WTC11 (cell line): Measurements from ENCODE around the gene WEE1. TPM values are rescaled to one million over a fixed set of nuclear protein-coding genes. Genes with fewer than 3 reads are reported as not detected.
A peak's percentile ranks its signal among the peaks of the same experiment; 100 is the strongest.

Experiments
- ATAC-seq: fragments of 200-7000 bp; cut with Tn5 transposase; 2 replicates; pipeline ENCODE4 v1.10.0; 2021; ENCODE audit warnings: mild to moderate bottlenecking, moderate library complexity
- CTCF ChIA-PET: fragments of 300-600 bp; sonication (Branson Sonifier 250); formaldehyde crosslinking; loops from one replicate; lab custom pipeline; 2021; ENCODE audit warnings: antibody characterized with exemption; lab: Charles Lee
- POLR2A ChIA-PET: fragments of 350-600 bp; sonication (Branson Sonifier 250); formaldehyde crosslinking; loops from one replicate; lab custom pipeline; 2021; ENCODE audit warnings: antibody characterized with exemption; lab: Charles Lee
- DNase-seq: peaks from one replicate; pipeline ENCODE4 v3.0.0; 2021; ENCODE audit warnings: low spot score
- H3K27ac Mint-ChIP-seq: 2 replicates; pipeline ENCODE4 v1.8.0; 2021; ENCODE audit warnings: mixed read lengths
- H3K27me3 Mint-ChIP-seq: 2 replicates; pipeline ENCODE4 v1.8.0; 2021; ENCODE audit warnings: low read depth, mild to moderate bottlenecking, moderate library complexity, mixed read lengths
- H3K36me3 Mint-ChIP-seq: 2 replicates; pipeline ENCODE4 v1.8.0; 2021; ENCODE audit warnings: mixed read lengths
- H3K4me1 Mint-ChIP-seq: 2 replicates; pipeline ENCODE4 v1.8.0; 2022; ENCODE audit warnings: mixed read lengths
- H3K4me3 Mint-ChIP-seq: 2 replicates; pipeline ENCODE4 v1.8.0; 2021; ENCODE audit warnings: mild to moderate bottlenecking, moderate library complexity, mixed read lengths
- H3K9me3 Mint-ChIP-seq: 2 replicates; pipeline ENCODE4 v1.8.0; 2021; ENCODE audit warnings: mixed read lengths
- ATF1 ChIP-seq: sonication (generic); formaldehyde crosslinking; IDR thresholded peaks from 2 replicates; pipeline ENCODE4 v1.8.1; 2023; ENCODE audit warnings: mild to moderate bottlenecking, moderate library complexity, missing genetic modification reagents
- CREB1 ChIP-seq: sonication (generic); formaldehyde crosslinking; IDR thresholded peaks from 2 replicates; pipeline ENCODE4 v1.8.0; 2023; ENCODE audit warnings: mild to moderate bottlenecking, missing genetic modification reagents
- FOXP4 ChIP-seq: sonication (generic); formaldehyde crosslinking; IDR thresholded peaks from 2 replicates; pipeline ENCODE4 v1.8.0; 2022; ENCODE audit warnings: mild to moderate bottlenecking, missing genetic modification reagents
- GTF2I ChIP-seq: fragments of 250-450 bp; sonication (Bioruptor Pico); conservative IDR thresholded peaks from 2 replicates; pipeline ENCODE4 v1.4.0; 2021; ENCODE audit warnings: mild to moderate bottlenecking
- JAZF1 ChIP-seq: fragments of 250-450 bp; sonication (Bioruptor Pico); IDR thresholded peaks from 2 replicates; pipeline ENCODE4 v1.9.0; 2021; ENCODE audit warnings: moderate library complexity, mild to moderate bottlenecking, inconsistent platforms
- MXD4 ChIP-seq: fragments of 250-450 bp; sonication (Bioruptor Pico); IDR thresholded peaks from 2 replicates; pipeline ENCODE4 v1.8.0; 2021; ENCODE audit warnings: mild to moderate bottlenecking, moderate library complexity, borderline replicate concordance
- NR1H2 ChIP-seq: sonication (generic); formaldehyde crosslinking; IDR thresholded peaks from 2 replicates; pipeline ENCODE4 v1.9.0; 2021; ENCODE audit warnings: mild to moderate bottlenecking, moderate library complexity, missing genetic modification reagents
- PREB ChIP-seq: sonication (generic); formaldehyde crosslinking; IDR thresholded peaks from 2 replicates; pipeline ENCODE4 v1.8.1; 2022; ENCODE audit warnings: mild to moderate bottlenecking, missing genetic modification reagents, moderate library complexity, borderline replicate concordance
- SMAD3 ChIP-seq: sonication (generic); formaldehyde crosslinking; IDR thresholded peaks from 2 replicates; pipeline ENCODE4 v1.8.0; 2022; ENCODE audit warnings: missing genetic modification reagents, mild to moderate bottlenecking, borderline replicate concordance
- STAT6 ChIP-seq: sonication (generic); formaldehyde crosslinking; conservative IDR thresholded peaks from 2 replicates; pipeline ENCODE4 v1.8.1; 2023; ENCODE audit warnings: mild to moderate bottlenecking, low read depth, missing genetic modification reagents, moderate library complexity
- TCF7 ChIP-seq: sonication (generic); formaldehyde crosslinking; IDR thresholded peaks from 2 replicates; pipeline ENCODE4 v1.8.0; 2022; ENCODE audit warnings: mild to moderate bottlenecking, low read depth, missing genetic modification reagents, moderate library complexity
- ZNF219 ChIP-seq: sonication (generic); formaldehyde crosslinking; IDR thresholded peaks from 2 replicates; pipeline ENCODE4 v1.8.0; 2023; ENCODE audit warnings: missing genetic modification reagents, mild to moderate bottlenecking, borderline replicate concordance
- ZNF232 ChIP-seq: sonication (generic); formaldehyde crosslinking; IDR thresholded peaks from 2 replicates; pipeline ENCODE4 v1.8.0; 2022; ENCODE audit warnings: mild to moderate bottlenecking, missing genetic modification reagents
- ZNF263 ChIP-seq: sonication (generic); formaldehyde crosslinking; IDR thresholded peaks from 2 replicates; pipeline ENCODE4 v1.8.1; 2022; ENCODE audit warnings: low read depth, mild to moderate bottlenecking, moderate library complexity, missing genetic modification reagents
- ZNF281 ChIP-seq: sonication (generic); formaldehyde crosslinking; IDR thresholded peaks from 2 replicates; pipeline ENCODE4 v1.8.0; 2023; ENCODE audit warnings: mild to moderate bottlenecking, missing genetic modification reagents
- ZNF532 ChIP-seq: fragments of 250-450 bp; sonication (Bioruptor Pico); IDR thresholded peaks from 2 replicates; pipeline ENCODE4 v1.9.0; 2021; ENCODE audit warnings: mild to moderate bottlenecking, borderline replicate concordance
- ZNF671 ChIP-seq: fragments of 250-450 bp; sonication (Bioruptor Pico); IDR thresholded peaks from 2 replicates; pipeline ENCODE4 v1.8.0; 2021; ENCODE audit warnings: mild to moderate bottlenecking
- total RNA-seq: library from RNA; stranded (reverse); gene quantifications from 3 replicates; pipeline ENCODE4 v1.2.3, GENCODE V29; 2021

Gene WEE1
- total RNA-seq, 1 experiment from 2014 or later: 109 TPM

GRCh38 chr11:9581556-9582161, 8.2 kb downstream of the WEE1 start (continued):
- TF ChIP-seq FOXP4 (CRISPR knock-in tag) (no peak), SMAD3 (CRISPR knock-in tag) (no peak), TCF7 (no peak), STAT6 (CRISPR knock-in tag) (no peak), CREB1 (CRISPR knock-in tag) (no peak), ZNF232 (CRISPR knock-in tag) (no peak), ZNF219 (CRISPR knock-in tag) (no peak), PREB (CRISPR knock-in tag) (no peak)

- TF ChIP-seq TCF7 (no peak), ZNF263 (CRISPR knock-in tag) (no peak)
- TF ChIP-seq, all 79 proteins: peak for 0
- peaks cover 18% of the 10 kb centered on the region for H3K4me1 Mint-ChIP-seq
- ATAC-seq (no peak), DNase-seq (no peak)
- CTCF ChIA-PET: interaction anchor here (1.6 kb wide), 1 partner anchor 22 kb away, joined by 7 read pairs; no protein-coding TSS in a partner anchor
- no peaks in the 10 kb centered on the region for H3K27me3 Mint-ChIP-seq
- no peak overlapping the region for H3K4me3 Mint-ChIP-seq
- peaks cover 43% of the 10 kb centered on the region for H3K36me3 Mint-ChIP-seq
- POLR2A ChIA-PET: interaction anchor here (1.6 kb wide), 1 partner anchor 17 kb away, joined by 10 read pairs; the partner anchor contains the start of gene WEE1
- H3K27ac Mint-ChIP-seq: no peak overlapping the region
- no peaks in the 10 kb centered on the region for H3K9me3 Mint-ChIP-seq
Measured at GRCh38 chr11:9590717-9591116, 17.2 kb downstream of the WEE1 start.

GRCh38 chr11:9594267-9595046, 21.0 kb downstream of the WEE1 start:
- Mint-ChIP-seq H3K27ac (peak overlapping the region; percentile 23), H3K4me3 (no peak overlapping the region), H3K36me3 (peaks cover 12% of the 10 kb centered on the region), H3K4me1 (peaks cover 19% of the 10 kb centered on the region), H3K27me3 (no peaks in the 10 kb centered on the region), H3K9me3 (no peaks in the 10 kb centered on the region)
- DNase-seq (peak; percentile 26), ATAC-seq (no peak)
- CTCF ChIA-PET: interaction anchor here (0.7 to 5.6 kb wide), 5 partner anchors 9 to 88 kb away, joined by 3 to 31 read pairs (median 7); no protein-coding TSS in a partner anchor
- POLR2A ChIA-PET: interaction anchor here (1.7 kb wide), 1 partner anchor 21 kb away, joined by 5 read pairs; the partner anchor contains the start of gene WEE1
- TF ChIP-seq ZNF281 (CRISPR knock-in tag) (no peak), JAZF1 (CRISPR knock-in tag) (no peak), NR1H2 (CRISPR knock-in tag) (no peak), ATF1 (CRISPR knock-in tag) (no peak), MXD4 (CRISPR knock-in tag) (no peak), ZNF532 (CRISPR knock-in tag) (no peak), ZNF671 (CRISPR knock-in tag) (no peak), GTF2I (CRISPR knock-in tag) (no peak)
